Thyroid gland (tissue), 4 donors: ENCODE results near the gene SP7.

Experiments used
- CTCF ChIP-seq, 6 experiments: fragments of 200-600 bp in 3 of 6; fragments of 450-650 bp in 3 of 6; sonication (generic) in 3 of 6; IDR thresholded peaks; one replicate each; pipeline ENCODE4 v1.5.1; 2016 to 2019; ENCODE audit warnings: antibody characterized with exemption in 6 of 6, mild to moderate bottlenecking in 2 of 6, inconsistent platforms in 1 of 6, moderate library complexity in 1 of 6
- POLR2A ChIP-seq, 2 donors: fragments of 450-650 bp; IDR thresholded peaks; one replicate each; pipeline ENCODE4 v1.6.1; 2017; ENCODE audit warnings: antibody characterized with exemption in 2 of 2, mild to moderate bottlenecking in 2 of 2, moderate library complexity in 1 of 2

- TF ChIP-seq CTCF (IDR thresholded peaks at IDR 0.05) (peak in 5 of 6 experiments; percentile 42 to 92 (median 82)), POLR2A (IDR thresholded peaks at IDR 0.05) (peak in 1 of 2 donors; percentile 79)
These were observed 11.2 kb downstream of the SP7 start for GRCh38 chr12:53324779-53325510.
